Retinal pigment epithelial cell (primary cell): Measurements from ENCODE around the gene CHSY1.

Source experiments
- DNase-seq: peaks from one replicate; pipeline ENCODE4 v3.0.0-alpha.2; 2010; ENCODE audit warnings: low read depth
- H3K4me3 ChIP-seq: 2 replicates; pipeline ENCODE4 v1.5.1; 2011; ENCODE audit warnings: mild to moderate bottlenecking, low read length, control low read depth, moderate library complexity
- TF ChIP-seq, protein P1 (sequence below): conservative IDR thresholded peaks from 2 replicates; pipeline ENCODE4 v1.5.1; 2011; ENCODE audit warnings: low read depth, low read length, control low read depth, inconsistent platforms

CHSY1 gene

DNA sequence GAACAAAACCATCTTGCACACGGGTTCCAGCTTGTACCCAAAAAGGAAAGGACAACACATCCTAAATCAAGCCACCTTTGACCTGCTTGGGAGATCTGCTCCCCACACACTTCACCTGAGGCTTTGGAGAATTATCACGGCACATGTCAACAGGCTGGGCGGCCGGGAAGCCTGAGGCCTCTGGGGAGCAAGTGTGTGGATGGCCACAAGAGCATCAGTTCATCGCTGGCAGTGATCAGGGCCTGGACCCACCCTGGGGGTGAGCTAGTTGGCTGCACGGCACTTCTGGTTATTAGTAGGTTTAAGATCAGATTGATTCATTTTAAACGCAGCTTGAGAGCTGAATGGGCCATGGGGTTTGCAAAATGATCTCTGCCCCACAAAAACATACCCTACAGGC is 108.5 kb downstream of the CHSY1 start:
- H3K4me3 ChIP-seq: no peak overlapping the region
- TF ChIP-seq, protein P1, sequence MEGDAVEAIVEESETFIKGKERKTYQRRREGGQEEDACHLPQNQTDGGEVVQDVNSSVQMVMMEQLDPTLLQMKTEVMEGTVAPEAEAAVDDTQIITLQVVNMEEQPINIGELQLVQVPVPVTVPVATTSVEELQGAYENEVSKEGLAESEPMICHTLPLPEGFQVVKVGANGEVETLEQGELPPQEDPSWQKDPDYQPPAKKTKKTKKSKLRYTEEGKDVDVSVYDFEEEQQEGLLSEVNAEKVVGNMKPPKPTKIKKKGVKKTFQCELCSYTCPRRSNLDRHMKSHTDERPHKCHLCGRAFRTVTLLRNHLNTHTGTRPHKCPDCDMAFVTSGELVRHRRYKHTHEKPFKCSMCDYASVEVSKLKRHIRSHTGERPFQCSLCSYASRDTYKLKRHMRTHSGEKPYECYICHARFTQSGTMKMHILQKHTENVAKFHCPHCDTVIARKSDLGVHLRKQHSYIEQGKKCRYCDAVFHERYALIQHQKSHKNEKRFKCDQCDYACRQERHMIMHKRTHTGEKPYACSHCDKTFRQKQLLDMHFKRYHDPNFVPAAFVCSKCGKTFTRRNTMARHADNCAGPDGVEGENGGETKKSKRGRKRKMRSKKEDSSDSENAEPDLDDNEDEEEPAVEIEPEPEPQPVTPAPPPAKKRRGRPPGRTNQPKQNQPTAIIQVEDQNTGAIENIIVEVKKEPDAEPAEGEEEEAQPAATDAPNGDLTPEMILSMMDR: no peak
- no peak for DNase-seq

DNA sequence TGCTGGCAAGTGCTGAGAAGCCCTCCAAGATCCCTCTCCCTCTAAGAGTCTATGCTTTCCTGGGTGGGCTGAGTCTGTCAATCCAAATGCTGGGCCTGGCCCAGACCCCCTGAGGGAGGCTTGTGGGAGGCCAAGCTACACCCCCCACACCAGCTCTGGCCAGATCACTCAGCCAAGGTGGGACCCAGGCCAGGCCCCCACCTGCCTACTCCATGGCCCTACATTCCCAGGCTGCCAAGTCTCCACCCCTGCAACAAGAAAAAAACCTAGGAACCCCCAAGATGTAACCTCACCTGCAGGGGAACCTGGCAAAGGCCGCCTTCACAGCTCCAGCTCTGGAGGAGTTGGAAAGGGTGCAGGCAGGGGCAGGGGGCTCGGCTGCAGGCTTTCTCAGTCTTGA is 109.1 kb downstream of the CHSY1 start:
- no peak for DNase-seq
- TF ChIP-seq, protein P1: no peak
- no peak overlapping the region for H3K4me3 ChIP-seq

GRCh38 chr15:101141926-101142527 is 109.8 kb downstream of the CHSY1 start:
- DNase-seq: no peak
- H3K4me3 ChIP-seq: no peak overlapping the region
- TF ChIP-seq, protein P1: no peak

DNA sequence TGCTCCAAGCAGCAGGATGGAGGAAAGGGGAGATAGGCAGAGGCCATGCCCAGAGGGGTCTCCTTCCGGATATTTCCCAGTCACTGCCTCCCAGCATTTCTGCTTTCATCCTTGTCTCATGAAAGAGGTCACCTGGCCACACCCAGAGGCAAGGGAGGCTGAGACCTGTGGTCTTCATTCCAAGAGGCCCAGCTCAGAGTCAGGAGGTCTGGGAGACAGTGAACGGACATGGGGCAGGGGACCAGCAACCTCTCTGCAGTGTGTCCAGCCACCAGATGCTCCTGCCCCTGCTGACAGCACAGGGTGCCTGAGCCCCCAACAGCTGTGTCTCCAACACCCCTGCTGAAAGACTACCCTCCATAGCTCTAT is 111.2 kb downstream of the CHSY1 start:
- TF ChIP-seq, protein P1: no peak

GRCh38 chr15:101139986-101140696 is 111.7 kb downstream of the CHSY1 start:
- H3K4me3 ChIP-seq: no peak overlapping the region
- TF ChIP-seq, protein P1: no peak
- DNase-seq: no peak

More for the DNA sequence above, 111.2 kb downstream of the CHSY1 start:
- DNase-seq: no peak
- no peak overlapping the region for H3K4me3 ChIP-seq

- TF ChIP-seq, protein P1: no peak
- no peak overlapping the region for H3K4me3 ChIP-seq
- no peak for DNase-seq
These were observed 112.7 kb downstream of the CHSY1 start for GRCh38 chr15:101138913-101139880.
